ENCODE results near the gene SPATA2L. TPM values are rescaled to one million over a fixed set of nuclear protein-coding genes. Genes with fewer than 3 reads are reported as not detected.

The SPATA2L gene
- total RNA-seq, 1 donor from 2014 or later = 7.0 TPM

DNA sequence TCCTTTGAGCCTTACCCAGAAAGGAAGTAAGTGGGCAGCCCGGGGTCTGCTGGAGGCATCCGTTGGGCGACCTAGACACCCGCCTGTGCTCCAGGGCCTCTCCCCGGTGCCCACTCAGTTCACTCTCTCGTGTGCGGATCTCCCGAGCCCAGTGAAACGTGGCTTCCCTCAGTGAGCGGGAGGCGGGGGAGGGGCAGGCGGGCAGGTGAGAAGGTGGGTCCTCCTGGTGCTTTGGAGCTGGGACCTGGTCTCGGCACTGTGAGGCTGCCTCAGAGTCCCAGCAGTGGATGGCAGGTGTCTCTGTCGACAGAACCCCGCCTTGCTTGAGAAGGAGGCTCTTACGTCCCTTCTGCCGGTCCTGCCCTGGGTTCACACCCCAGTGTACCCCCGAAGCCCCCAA lies 27.8 kb upstream of the SPATA2L start:
- POLR2A ChIA-PET = no interaction called here
- CTCF ChIA-PET = interaction anchor here (0.6 kb wide), 1 partner anchor 311 kb away, joined by 3 read pairs; no protein-coding TSS in a partner anchor
- peaks cover 76% of the 10 kb centered on the region for H3K36me3 Mint-ChIP-seq (ENCODE audit: low read depth)
- TF ChIP-seq, protein P1, sequence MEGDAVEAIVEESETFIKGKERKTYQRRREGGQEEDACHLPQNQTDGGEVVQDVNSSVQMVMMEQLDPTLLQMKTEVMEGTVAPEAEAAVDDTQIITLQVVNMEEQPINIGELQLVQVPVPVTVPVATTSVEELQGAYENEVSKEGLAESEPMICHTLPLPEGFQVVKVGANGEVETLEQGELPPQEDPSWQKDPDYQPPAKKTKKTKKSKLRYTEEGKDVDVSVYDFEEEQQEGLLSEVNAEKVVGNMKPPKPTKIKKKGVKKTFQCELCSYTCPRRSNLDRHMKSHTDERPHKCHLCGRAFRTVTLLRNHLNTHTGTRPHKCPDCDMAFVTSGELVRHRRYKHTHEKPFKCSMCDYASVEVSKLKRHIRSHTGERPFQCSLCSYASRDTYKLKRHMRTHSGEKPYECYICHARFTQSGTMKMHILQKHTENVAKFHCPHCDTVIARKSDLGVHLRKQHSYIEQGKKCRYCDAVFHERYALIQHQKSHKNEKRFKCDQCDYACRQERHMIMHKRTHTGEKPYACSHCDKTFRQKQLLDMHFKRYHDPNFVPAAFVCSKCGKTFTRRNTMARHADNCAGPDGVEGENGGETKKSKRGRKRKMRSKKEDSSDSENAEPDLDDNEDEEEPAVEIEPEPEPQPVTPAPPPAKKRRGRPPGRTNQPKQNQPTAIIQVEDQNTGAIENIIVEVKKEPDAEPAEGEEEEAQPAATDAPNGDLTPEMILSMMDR (IDR thresholded peaks at IDR 0.05) = no peak
- H3K27ac Mint-ChIP-seq = no peak overlapping the region
- no peaks in the 10 kb centered on the region for H3K9me3 Mint-ChIP-seq
- no peaks in the 10 kb centered on the region for H3K27me3 Mint-ChIP-seq
- DNase-seq (no peak), ATAC-seq (ENCODE audit: low read depth) (no peak)
- peaks cover 16% of the 10 kb centered on the region for H3K4me1 Mint-ChIP-seq
- no peak overlapping the region for H3K4me3 Mint-ChIP-seq
- intact Hi-C loops (cut with micrococcal nuclease) = no loop called here

DNA sequence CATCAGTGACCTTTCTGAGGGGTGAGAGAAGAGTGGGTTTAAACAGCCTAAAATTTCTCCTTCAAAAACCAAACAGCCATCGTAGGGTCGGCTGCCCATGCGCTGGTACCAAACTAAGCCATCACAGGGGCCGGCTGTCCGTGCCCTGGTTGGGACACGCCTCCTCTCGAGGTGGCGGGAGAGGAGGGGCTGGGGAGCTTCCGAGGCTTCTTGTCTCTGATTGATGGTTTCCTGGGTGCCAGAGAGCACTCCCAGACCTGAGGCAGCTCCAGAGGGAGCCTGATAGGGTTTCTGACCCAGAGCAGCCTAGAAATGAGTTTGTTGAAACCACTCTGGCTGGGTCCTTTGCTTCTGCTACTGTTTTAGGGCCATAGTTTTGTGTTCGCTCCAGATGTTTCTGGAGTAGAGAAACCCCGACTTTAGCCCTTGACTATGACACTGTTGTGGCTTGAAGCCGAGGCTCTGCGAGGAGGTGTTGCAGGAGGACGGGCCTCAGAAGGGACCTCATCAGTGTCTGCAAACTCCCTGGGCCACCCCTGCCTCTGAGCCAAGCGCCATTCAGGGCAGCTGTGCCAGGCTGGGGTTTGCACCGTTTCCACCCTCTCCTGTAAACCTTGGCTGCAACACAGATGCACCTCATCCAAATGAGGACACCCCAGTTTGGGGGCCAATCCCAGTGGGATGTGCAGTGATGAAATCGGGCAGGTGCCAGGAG lies 26.1 kb upstream of the SPATA2L start:
- H3K27ac Mint-ChIP-seq = no peak overlapping the region
- TF ChIP-seq, protein P1 (IDR thresholded peaks at IDR 0.05) = no peak
- peaks cover 74% of the 10 kb centered on the region for H3K36me3 Mint-ChIP-seq (ENCODE audit: low read depth)
- H3K4me1 Mint-ChIP-seq = peaks cover 30% of the 10 kb centered on the region
- ATAC-seq (ENCODE audit: low read depth) (no peak), DNase-seq (no peak)
- intact Hi-C loops (cut with micrococcal nuclease) = no loop called here
- ChIA-PET CTCF (no interaction called here), POLR2A (interaction anchor here (0.6 kb wide), 1 partner anchor 50 kb away, joined by 6 read pairs; no protein-coding TSS in a partner anchor)
- H3K4me3 Mint-ChIP-seq = no peak overlapping the region
- H3K9me3 Mint-ChIP-seq = no peaks in the 10 kb centered on the region
- H3K27me3 Mint-ChIP-seq = no peaks in the 10 kb centered on the region

DNA sequence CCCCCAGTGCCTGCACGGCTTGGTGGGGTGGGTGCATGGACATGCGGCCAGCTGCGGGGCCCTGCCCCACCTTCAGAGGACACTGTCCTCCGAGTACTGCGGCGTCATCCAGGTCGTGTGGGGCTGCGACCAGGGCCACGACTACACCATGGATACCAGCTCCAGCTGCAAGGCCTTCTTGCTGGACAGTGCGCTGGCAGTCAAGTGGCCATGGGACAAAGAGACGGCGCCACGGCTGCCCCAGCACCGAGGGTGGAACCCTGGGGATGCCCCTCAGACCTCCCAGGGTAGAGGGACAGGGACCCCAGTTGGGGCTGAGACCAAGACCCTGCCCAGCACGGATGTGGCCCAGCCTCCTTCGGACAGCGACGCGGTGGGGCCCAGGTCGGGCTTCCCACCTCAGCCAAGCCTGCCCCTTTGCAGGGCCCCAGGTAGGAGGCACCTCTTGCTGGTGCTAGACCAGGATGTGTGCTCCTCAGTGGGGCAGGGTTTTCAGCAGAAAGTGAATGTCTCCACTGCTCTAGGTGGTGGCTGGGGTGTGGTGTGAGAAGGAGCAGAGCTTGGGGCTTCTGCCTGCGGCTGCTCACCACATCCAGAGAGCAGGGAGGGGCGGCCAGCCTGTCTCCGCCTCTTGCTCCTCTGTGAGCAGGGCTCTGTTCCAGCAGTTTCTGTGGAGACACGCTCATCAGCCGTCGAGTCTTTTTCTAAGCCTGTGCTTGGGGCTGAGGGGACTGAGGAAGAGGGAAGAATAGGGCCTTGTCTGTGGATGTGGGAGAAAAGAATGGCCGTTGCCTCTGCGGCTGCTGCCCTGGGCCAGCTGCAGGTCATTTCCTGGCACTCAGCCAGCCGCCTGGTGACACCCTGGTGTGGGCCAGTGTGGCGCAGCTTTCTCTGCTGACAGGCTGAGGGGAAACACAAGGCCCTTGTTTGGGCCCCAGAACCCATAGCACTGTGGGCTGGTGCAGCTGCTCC lies 22.1 kb upstream of the SPATA2L start:
- Mint-ChIP-seq H3K36me3 (ENCODE audit: low read depth) (peaks cover 39% of the 10 kb centered on the region), H3K27ac (peak overlapping the region; percentile 85), H3K9me3 (no peaks in the 10 kb centered on the region), H3K4me1 (peaks cover 42% of the 10 kb centered on the region), H3K4me3 (peak overlapping the region; percentile 85), H3K27me3 (no peaks in the 10 kb centered on the region)
- ChIA-PET CTCF (no interaction called here), POLR2A (interaction anchor here (0.5 to 1.5 kb wide), 3 partner anchors 14 to 291 kb away, joined by 3 to 6 read pairs (median 4); no protein-coding TSS in a partner anchor)
- DNase-seq (no peak), ATAC-seq (ENCODE audit: low read depth) (no peak)
- intact Hi-C loops (cut with micrococcal nuclease) = loop anchor here (5.0 kb wide), 2 partner anchors 94 to 481 kb away; partner anchors contain the start of gene FANCA
- TF ChIP-seq, protein P1 (IDR thresholded peaks at IDR 0.05) = no peak

DNA sequence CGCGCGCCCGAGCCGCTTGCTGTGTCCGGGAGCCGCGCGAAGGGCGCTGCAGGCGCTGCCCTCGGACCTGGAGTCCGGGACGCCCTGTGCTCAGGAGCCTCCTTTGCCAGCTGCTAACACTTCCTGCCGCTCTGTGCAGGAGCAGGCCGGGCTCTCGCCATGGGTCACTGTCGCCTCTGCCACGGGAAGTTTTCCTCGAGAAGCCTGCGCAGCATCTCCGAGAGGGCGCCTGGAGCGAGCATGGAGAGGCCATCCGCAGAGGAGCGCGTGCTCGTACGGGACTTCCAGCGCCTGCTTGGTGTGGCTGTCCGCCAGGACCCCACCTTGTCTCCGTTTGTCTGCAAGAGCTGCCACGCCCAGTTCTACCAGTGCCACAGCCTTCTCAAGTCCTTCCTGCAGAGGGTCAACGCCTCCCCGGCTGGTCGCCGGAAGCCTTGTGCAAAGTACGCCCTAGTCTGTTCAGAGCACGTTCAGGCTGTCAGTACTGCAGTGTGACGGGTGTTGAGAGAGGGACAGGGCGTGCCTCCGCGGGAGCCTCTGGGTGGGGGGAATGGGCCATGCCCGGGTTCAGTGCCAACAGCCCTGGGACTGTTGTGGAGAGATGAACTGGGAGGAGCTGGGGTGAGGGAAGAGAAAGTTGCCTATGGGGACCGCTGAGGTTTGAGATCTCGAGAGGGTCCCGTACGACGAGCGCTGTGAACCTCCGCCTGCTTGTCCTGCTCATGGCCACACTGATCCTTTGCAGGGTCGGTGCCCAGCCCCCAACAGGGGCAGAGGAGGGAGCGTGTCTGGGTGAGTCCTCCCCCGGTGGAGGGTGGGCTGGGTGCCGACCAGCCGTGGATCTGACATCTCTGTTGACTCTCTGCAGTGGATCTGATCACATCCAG lies 21.1 kb upstream of the SPATA2L start:
- H3K4me3 Mint-ChIP-seq = peak overlapping the region; percentile 85
- no peaks in the 10 kb centered on the region for H3K9me3 Mint-ChIP-seq
- ChIA-PET POLR2A (interaction anchor here (0.9 to 1.0 kb wide), 2 partner anchors 138 to 151 kb away, joined by 3 read pairs; partner anchors contain the start of gene TCF25), CTCF (no interaction called here)
- TF ChIP-seq, protein P1 (IDR thresholded peaks at IDR 0.05) = no peak
- ATAC-seq (ENCODE audit: low read depth) (no peak), DNase-seq (no peak)
- H3K27ac Mint-ChIP-seq = peak overlapping the region; percentile 85
- peaks cover 34% of the 10 kb centered on the region for H3K36me3 Mint-ChIP-seq (ENCODE audit: low read depth)
- peaks cover 42% of the 10 kb centered on the region for H3K4me1 Mint-ChIP-seq
- H3K27me3 Mint-ChIP-seq = no peaks in the 10 kb centered on the region
- intact Hi-C loops (cut with micrococcal nuclease) = loop anchor here (1.0 to 5.0 kb wide), 3 partner anchors 71 to 480 kb away; partner anchors contain the start of gene FANCA

Data from activated B cell treated with CpG ODN at 0.5 μM for 24 hours (primary cell).